PC-3 (cell line): ENCODE results near the gene KNL1.

ENCODE experiments used
- EZH2 ChIP-seq: fragments of 300-600 bp; sonication (generic); IDR thresholded peaks from one replicate; pipeline ENCODE4 v1.6.1; 2017; ENCODE audit warnings: antibody characterized with exemption, mild to moderate bottlenecking, low read length; ENCODE audit not compliant: unreplicated experiment
- EZH2phosphoT487 ChIP-seq: fragments of 300-600 bp; sonication (generic); IDR thresholded peaks from 2 replicates; pipeline ENCODE4 v1.6.1; 2018; ENCODE audit warnings: mild to moderate bottlenecking, antibody characterized with exemption, low read length, borderline replicate concordance
- TF ChIP-seq, protein P1 (sequence below): fragments of 300-600 bp; sonication (generic); conservative IDR thresholded peaks from 2 replicates; pipeline ENCODE4 v1.5.1; 2017; ENCODE audit warnings: antibody characterized with exemption, low read depth, mild to moderate bottlenecking, low read length

DNA sequence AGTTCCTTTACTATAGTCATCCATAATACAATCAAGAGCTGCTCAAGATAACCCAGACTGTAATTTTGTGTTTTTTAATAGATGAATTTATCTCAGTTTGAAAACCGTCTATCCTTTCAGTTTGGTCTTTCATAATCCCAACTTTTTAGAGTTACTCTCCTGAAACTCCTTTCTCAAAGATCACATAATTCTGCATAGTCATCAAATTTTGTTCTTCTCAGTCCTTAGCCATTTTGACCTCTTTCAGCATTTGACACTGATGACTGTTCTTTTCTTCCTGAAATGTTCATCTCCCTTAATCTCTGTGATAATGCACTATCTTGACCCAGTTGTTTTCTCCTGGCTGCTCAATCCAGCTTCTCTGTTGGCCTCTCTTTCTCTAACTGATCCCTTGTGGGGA lies 53.5 kb downstream of the KNL1 start:
- TF ChIP-seq, protein P1, sequence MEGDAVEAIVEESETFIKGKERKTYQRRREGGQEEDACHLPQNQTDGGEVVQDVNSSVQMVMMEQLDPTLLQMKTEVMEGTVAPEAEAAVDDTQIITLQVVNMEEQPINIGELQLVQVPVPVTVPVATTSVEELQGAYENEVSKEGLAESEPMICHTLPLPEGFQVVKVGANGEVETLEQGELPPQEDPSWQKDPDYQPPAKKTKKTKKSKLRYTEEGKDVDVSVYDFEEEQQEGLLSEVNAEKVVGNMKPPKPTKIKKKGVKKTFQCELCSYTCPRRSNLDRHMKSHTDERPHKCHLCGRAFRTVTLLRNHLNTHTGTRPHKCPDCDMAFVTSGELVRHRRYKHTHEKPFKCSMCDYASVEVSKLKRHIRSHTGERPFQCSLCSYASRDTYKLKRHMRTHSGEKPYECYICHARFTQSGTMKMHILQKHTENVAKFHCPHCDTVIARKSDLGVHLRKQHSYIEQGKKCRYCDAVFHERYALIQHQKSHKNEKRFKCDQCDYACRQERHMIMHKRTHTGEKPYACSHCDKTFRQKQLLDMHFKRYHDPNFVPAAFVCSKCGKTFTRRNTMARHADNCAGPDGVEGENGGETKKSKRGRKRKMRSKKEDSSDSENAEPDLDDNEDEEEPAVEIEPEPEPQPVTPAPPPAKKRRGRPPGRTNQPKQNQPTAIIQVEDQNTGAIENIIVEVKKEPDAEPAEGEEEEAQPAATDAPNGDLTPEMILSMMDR, result no peak
- TF ChIP-seq EZH2, result no peak
- TF ChIP-seq EZH2phosphoT487, result no peak
